HTERT RPE-1 (cell line): ENCODE data around the gene NRXN3.

Experiments used
- in situ Hi-C: fragments of 300-500 bp; cut with MboI; formaldehyde crosslinking; loops from 4 replicates; pipeline ENCODE4 v1.14.3; 2020; ENCODE audit warnings: low sequenced_read_pairs

The NRXN3 gene

GRCh38 chr14:78238141-78238540, 68.0 kb downstream of the NRXN3 start:
- in situ Hi-C loops, result no loop called here

DNA sequence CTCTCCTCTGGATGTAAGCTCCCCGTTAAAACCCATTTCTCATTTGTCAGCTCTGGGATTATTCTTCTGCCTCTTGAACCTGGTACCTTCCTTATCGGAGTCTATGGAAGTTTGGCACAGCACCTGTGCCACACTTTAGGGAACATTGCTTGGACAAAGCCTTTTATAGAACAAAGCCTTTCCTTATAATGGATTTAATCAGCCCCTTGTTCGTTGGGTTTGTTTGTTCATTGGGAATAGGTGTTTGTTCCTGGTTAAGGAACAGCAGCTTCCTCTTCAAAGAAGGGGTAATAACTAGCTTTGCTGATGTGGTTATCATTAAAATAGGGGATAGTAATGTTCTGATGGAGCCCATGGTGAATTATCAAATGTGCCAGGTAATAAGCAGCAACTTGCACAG, 70.4 kb downstream of the NRXN3 start:
- in situ Hi-C loops, result no loop called here

- in situ Hi-C loops, result no loop called here
Observed at GRCh38 chr14:78242086-78242485, 71.9 kb downstream of the NRXN3 start.

GRCh38 chr14:78243187-78243586, 73.0 kb downstream of the NRXN3 start:
- in situ Hi-C loops, result no loop called here

DNA sequence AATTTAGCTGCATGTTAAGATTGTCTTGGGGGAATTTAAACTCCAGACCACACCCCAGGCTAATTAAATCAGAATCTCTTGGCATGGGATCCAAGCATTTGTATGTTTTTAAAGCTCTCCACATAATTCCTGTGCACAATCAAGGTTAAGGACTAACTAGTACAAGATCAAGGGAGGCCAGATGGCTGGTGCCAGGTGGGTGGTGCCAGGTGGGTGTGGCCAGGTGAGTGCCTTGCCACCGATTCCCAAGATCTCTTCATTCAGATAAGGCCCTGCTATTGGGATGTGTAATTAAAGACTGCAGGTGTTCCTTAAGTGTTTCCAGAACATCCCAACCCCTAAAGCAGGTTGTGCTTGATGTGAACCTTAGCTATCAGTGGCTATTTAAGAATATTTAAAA, 75.1 kb downstream of the NRXN3 start:
- in situ Hi-C loops, result no loop called here

DNA sequence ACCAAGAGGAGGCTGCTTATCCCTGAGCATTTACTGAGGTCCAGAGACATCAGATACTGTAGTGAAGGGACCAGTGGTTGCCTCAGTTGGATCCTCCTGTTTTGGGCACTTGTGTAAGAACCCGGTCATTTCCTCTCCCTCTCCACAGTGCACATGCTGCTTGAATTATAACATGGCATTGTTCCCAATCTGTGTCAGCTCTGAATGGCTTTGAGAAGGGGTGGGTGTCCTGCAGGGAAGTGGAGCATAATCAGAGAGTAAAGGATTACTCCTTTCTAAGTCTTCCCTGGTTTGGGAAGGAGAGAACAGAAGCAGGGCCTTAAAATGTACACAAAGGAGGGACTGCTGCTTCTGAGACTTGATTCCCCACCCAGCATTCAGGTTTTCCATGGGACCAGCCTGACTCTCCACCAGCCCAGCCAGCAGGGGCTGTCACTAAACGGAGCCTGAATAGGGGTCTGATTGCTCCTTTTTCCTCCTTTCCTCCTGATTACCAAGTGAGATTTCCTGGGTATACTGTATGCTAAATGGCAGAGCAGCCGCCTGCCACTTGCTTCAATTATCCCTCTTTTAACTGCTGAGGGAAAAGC, 78.4 kb downstream of the NRXN3 start:
- in situ Hi-C loops, result no loop called here

GRCh38 chr14:78251308-78251707, 81.1 kb downstream of the NRXN3 start:
- in situ Hi-C loops, result no loop called here

DNA sequence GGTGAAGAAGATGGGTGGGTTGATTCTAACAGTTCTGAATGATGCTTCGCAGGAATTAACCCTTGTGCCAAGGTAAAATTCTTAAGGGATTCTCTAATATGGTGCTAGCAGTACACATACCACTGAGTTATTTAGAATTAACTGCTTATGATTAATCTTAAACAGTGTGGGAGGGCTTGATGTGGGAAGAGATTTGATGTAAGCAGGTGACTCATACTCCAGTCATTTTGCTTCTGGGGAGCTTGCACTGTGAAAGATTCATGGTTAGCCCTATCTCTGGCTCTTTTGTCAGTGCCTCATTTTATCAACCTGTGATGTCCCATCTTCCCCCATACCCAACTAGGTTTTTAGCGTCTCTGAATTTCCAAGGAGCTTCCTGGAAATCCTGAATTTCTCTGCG, 83.8 kb downstream of the NRXN3 start:
- in situ Hi-C loops, result no loop called here

DNA sequence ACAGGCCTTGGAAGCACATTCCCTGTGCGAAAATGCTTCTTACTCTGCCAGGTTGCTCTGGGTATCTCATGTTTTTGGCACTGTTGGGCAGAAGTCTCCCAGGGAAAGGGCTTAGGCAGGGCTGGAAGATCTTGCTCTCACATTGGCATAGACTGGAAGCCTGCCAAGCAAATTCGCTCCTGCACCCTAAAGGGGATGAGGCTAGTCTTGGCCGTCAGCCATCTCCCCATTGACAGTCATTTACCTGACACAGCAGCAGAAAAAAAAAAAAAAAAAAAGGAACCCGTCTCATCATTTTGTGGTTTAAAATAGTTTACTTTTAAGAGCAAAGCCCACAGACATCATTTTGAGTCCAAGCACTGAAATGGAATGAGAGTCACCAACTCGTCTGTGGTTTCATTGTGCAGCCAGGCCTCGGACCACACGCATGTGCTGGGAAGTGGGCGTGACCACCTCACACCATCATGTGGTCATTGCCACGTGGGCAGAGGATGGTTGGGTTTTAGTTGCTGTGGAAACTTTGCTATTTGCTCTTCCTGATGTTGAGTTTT, 84.8 kb downstream of the NRXN3 start:
- in situ Hi-C loops, result no loop called here

DNA sequence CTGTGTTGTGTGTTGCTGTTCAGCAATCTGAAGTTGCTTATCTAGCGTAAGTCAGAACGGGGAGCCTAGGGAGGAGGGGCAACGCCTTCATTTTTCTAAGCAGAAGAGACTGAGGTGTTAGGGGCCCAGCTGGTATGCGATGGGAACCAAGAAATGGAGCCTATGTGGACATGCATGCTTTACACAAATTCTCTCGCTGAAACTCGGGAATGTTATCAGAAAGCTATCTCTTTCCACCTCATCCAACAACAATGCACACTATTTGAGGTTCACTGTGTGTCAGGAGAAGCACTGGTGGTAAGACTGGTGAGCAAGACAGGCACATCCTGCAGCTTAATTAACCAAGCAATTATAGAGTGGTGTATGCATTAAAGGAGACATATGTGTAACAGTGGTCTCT, 89.7 kb downstream of the NRXN3 start:
- in situ Hi-C loops, result no loop called here

- in situ Hi-C loops, result no loop called here
Observed at GRCh38 chr14:78278464-78279250, 108.5 kb downstream of the NRXN3 start.

GRCh38 chr14:78282437-78282836, 112.3 kb downstream of the NRXN3 start:
- in situ Hi-C loops, result no loop called here

DNA sequence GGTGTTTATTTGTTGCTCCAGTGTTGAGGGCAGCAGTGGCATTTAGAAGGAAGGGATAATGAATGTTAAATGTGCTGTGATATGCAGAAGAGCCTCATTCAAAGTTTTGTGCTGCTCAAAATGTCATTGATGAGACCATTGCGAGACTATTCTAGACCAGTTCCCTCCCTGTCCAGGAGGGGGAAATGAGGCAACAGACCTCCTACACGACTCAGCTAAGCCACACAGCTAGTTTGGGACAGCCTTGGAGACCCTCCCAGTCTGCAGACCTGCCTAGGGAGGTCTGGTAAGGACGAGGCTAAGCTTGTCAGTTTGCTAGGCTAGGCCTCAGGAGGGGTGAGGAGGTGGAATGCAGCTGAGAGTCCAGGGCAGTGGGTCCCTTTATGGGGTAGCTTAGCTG, 116.0 kb downstream of the NRXN3 start:
- in situ Hi-C loops, result no loop called here

DNA sequence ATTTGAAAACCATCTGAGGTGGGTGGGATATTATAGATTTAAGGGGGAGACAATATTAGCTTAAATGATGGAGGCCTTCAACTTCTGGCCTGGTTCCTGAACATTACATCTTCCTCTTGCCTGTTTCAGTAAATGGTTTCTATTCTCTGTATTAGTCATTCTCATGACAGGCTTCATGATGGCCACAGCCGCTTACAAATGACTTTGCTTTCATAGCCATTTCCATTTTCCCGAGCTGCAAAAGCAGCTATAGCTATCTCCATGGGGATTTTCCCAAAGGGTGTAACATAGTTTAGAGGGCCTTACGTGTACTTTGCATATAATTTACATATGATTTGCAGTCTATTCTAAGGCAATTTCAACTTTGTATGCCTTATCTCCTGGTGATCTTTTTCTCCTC, 121.8 kb downstream of the NRXN3 start:
- in situ Hi-C loops, result no loop called here

- in situ Hi-C loops, result no loop called here
Observed at GRCh38 chr14:78297858-78298257, 127.7 kb downstream of the NRXN3 start.

DNA sequence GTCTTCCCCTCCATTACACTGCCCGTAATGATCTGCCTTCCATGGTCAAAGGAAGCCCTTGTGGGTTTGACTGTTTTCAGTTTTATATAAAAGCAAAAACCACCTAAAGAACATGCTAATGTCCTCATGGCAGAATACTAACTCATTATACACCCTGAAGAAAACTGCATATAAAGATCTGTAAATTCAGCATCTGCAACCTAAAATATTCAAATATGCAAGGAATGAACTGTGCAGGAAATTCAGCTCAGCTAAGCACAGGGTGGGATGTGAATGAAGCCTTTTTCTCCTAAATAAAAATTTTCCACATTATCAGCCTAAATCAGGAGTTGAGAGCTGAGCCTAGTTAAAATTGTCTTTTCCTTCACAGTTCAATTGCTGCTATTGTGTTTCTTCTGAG, 128.1 kb downstream of the NRXN3 start:
- in situ Hi-C loops, result no loop called here

DNA sequence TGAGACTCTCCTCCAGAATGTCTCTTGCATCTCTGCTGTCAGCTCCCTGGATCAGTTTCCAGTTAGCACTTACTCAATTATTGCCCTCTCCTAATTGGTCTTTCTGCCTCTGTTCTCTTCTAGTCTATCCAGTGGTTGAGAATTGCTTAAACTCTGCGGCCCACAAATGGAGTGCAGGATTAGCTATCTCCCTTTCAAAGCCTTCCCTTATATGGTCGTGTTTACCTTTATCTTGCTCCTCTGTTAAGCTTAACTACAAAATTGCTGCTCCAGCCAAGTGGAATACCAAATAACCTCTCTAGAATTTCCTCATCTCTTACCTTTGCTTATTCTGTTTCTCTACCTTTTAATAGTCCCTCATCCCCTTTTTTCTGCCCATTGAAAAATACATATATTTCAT, 132.7 kb downstream of the NRXN3 start:
- in situ Hi-C loops, result no loop called here

DNA sequence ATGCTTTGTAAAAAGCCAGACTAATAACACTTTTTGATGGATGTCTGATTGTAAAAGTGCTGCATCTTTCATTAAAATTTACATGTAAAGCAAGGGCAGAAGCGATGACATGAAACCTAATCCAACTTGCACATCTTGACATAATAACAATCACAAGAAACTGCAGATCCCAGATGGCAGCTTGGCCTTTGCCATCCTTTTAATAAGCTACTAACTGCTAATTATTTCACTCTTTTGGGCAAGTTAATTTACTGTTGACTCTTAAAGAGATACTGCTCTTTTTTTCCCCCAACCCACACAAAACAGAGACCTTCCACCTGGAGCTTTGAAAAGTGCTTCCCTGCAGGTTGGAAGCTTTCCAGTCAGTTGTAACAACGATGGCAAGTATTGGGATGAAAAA, 137.5 kb downstream of the NRXN3 start:
- in situ Hi-C loops, result no loop called here

DNA sequence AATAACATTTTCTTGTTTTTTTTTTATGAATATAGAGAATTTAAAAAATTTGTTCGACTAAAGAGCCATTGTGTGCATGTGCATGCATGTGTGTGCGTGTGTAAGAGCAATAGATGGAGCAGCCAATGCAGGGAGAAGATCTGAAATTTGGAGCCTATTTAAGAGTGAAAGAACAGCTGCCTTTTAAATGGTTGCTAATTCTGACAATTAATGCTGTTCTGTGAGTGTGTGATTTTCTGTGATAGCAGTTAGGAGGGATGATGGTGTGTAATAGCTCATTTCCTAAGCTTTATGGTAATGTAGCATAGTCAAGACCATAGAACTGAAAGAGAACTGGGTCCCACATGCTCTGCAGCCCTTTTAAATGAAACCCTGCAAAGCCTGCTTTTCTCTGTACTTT, 137.9 kb downstream of the NRXN3 start:
- in situ Hi-C loops, result no loop called here

- in situ Hi-C loops, result no loop called here
Observed at GRCh38 chr14:78310272-78310671, 140.1 kb downstream of the NRXN3 start.

DNA sequence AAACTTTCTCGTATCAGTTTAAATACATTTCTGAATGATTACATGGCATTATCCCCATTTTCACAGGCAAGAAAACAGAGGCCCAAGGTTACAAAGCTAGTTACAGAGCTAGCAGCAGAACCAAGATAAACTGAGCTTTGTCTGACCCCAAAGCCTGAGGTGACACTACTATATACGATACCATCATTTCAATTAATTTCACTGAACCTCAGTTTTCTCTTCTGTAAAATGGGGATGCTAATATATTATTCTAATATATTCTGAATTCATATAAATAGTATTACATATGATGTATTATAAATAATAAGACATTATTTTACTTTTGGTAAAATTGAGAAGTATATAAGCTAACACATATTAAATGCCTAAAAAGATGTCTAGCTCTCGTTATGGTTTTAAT, 143.3 kb downstream of the NRXN3 start:
- in situ Hi-C loops, result no loop called here

GRCh38 chr14:78314484-78314883, 144.3 kb downstream of the NRXN3 start:
- in situ Hi-C loops, result no loop called here

DNA sequence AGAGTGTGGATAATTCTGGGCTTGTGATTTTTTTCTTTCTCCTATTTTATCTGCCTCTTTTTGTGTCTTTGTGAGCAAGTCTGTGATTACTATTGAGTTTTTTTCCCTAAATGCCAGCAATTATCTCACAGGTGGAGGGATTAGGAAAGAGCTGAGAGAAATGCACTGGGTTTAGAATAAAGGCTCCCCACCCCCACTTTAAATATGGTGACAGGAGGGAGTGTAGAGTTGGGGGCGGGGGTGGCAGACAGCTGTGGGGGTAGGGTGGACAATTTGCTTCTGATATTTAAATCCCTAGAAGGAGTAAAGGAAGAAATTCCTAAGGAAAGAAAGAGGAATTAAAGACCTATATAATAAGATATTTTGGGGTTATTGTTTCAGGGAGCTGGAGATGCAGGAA, 145.9 kb downstream of the NRXN3 start:
- in situ Hi-C loops, result no loop called here
